GM23248 (cell line): ENCODE measurements around the gene ABCC3. TPM values are rescaled to one million over a fixed set of nuclear protein-coding genes. Genes with fewer than 3 reads are reported as not detected.

ENCODE experiments used
- DNase-seq: peaks from one replicate; pipeline ENCODE4 v3.0.0-alpha.2; 2015
- H2AFZ ChIP-seq: fragments of 200-600 bp; sonication (generic); 2 replicates; pipeline ENCODE4 v1.6.1; 2016; ENCODE audit warnings: antibody characterized with exemption
- H3F3A ChIP-seq: fragments of 200-600 bp; sonication (generic); 2 replicates; pipeline ENCODE4 v1.6.1; 2016; ENCODE audit warnings: mild to moderate bottlenecking, antibody characterized with exemption, mixed run types; ENCODE audit not compliant: insufficient read depth
- H3K27ac ChIP-seq: fragments of 200-600 bp; sonication (generic); 2 replicates; pipeline ENCODE4 v1.5.1; 2016; ENCODE audit warnings: mild to moderate bottlenecking
- H3K27me3 ChIP-seq: fragments of 200-600 bp; sonication (generic); replicated peaks from 2 replicates; pipeline ENCODE4 v1.6.1; 2016; ENCODE audit warnings: mild to moderate bottlenecking; ENCODE audit not compliant: insufficient read depth
- H3K36me3 ChIP-seq: fragments of 200-600 bp; sonication (generic); 2 replicates; pipeline ENCODE4 v1.6.1; 2016; ENCODE audit warnings: low read depth, mild to moderate bottlenecking
- H3K4me1 ChIP-seq: fragments of 200-600 bp; sonication (generic); 2 replicates; pipeline ENCODE4 v1.6.1; 2016; ENCODE audit warnings: mild to moderate bottlenecking; ENCODE audit not compliant: insufficient read depth
- H3K4me2 ChIP-seq: fragments of 200-600 bp; sonication (generic); one replicate; pipeline ENCODE4 v1.6.1; 2016; ENCODE audit warnings: mild to moderate bottlenecking; ENCODE audit not compliant: unreplicated experiment
- H3K4me3 ChIP-seq: fragments of 200-600 bp; sonication (generic); 2 replicates; pipeline ENCODE4 v1.5.1; 2016; ENCODE audit warnings: mild to moderate bottlenecking
- H3K79me2 ChIP-seq: fragments of 200-600 bp; sonication (generic); 2 replicates; pipeline ENCODE4 v1.6.1; 2016; ENCODE audit warnings: mild to moderate bottlenecking; ENCODE audit not compliant: insufficient read depth
- H3K9ac ChIP-seq: fragments of 200-600 bp; sonication (generic); 2 replicates; pipeline ENCODE4 v1.6.1; 2016; ENCODE audit warnings: mild to moderate bottlenecking
- H3K9me2 ChIP-seq: fragments of 200-600 bp; sonication (generic); 2 replicates; pipeline ENCODE4 v1.6.1; 2016; ENCODE audit warnings: mixed run types, mild to moderate bottlenecking, moderate library complexity; ENCODE audit not compliant: insufficient read depth
- H3K9me3 ChIP-seq: fragments of 200-600 bp; sonication (generic); one replicate; pipeline ENCODE4 v1.6.1; 2017; ENCODE audit warnings: low read depth
- H4K20me1 ChIP-seq: fragments of 200-600 bp; sonication (generic); 2 replicates; pipeline ENCODE4 v1.6.0; 2016; ENCODE audit not compliant: insufficient read depth
- EZH2 ChIP-seq: fragments of 200-600 bp; sonication (generic); IDR thresholded peaks from 2 replicates; pipeline ENCODE4 v1.6.1; 2018; ENCODE audit warnings: antibody characterized with exemption, mild to moderate bottlenecking; ENCODE audit not compliant: insufficient read depth, poor library complexity, severe bottlenecking
- EZH2phosphoT487 ChIP-seq: fragments of 200-600 bp; sonication (generic); IDR thresholded peaks from 2 replicates; pipeline ENCODE4 v1.6.1; 2018; ENCODE audit warnings: antibody characterized with exemption, moderate library complexity, mild to moderate bottlenecking, low read depth; ENCODE audit not compliant: insufficient read depth
- WGBS, 2 experiments: methylation state at CpG; one replicate each; pipeline ENCODE4 v1.1.6; 2015 to 2017; ENCODE audit warnings: low lambda C conversion rate in 2 of 2, low coverage in 1 of 2; ENCODE audit errors: missing lambda C conversion rate in 2 of 2; 5-methylcytosine and 5-hydroxymethylcytosine counted together
- in situ Hi-C: fragments of 300-500 bp; cut with MboI; formaldehyde crosslinking; loops from 2 replicates; pipeline ENCODE4 v1.15.0; 2020
- polyA plus RNA-seq: library from polyadenylated mRNA; unstranded; fragments of >200 nt; fragmentation: Nextera tagmentation; extraction: Ambion mirVana; gene quantifications from 2 replicates; pipeline ENCODE4 v1.2.1, GENCODE V29; 2016
- total RNA-seq: library from RNA; depleted of rRNA; stranded (reverse); fragments of >200 nt; shearing (Covaris generic); gene quantifications from 2 replicates; pipeline ENCODE4 v1.2.3, GENCODE V29; 2014

Gene ABCC3
- total and polyA plus RNA-seq, 2 experiments from 2014 or later = 32.0 to 38.5 TPM

GRCh38 chr17:50672071-50672470, 37.4 kb downstream of the ABCC3 start:
- in situ Hi-C loops = no loop called here
- no peak for DNase-seq

DNA sequence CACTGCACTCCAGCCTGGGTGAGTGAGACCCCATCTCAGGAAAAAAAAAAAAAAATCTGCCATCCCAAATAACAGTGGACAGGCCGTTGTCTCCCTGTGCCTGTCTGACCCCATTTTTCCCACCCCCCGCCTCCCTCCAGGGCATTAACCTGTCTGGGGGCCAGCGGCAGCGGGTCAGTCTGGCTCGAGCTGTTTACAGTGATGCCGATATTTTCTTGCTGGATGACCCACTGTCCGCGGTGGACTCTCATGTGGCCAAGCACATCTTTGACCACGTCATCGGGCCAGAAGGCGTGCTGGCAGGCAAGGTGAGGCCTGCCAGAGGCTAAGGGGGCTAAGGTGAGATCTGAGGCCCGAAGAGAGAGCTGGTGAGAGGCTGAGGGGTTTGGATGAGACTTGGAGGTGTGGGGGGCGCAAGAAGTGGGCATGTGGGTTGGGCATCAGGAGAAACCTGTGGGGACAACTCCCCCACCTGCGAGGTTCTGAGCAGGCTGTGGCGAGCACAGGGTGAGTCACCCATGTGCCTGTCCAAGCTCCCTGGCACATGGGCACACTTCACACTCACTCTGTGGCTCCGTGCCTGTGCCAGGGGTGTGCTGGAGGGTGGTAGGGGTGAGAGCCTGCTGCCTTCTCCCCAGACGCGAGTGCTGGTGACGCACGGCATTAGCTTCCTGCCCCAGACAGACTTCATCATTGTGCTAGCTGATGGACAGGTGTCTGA, 38.3 kb downstream of the ABCC3 start:
- Histone ChIP-seq H3K27ac (no peak overlapping the region), H3K79me2 (no peaks in the 10 kb centered on the region), H3K4me1 (peaks cover 22% of the 10 kb centered on the region), H4K20me1 (no peaks in the 10 kb centered on the region), H3K9me3 (no peaks in the 10 kb centered on the region), H3K9me2 (no peaks in the 10 kb centered on the region), H3K36me3 (no peaks in the 10 kb centered on the region), H3K4me3 (no peak overlapping the region), H3F3A (peaks cover 20% of the 10 kb centered on the region), H3K27me3 (no peaks in the 10 kb centered on the region), H3K9ac (no peak overlapping the region), H3K4me2 (no peak overlapping the region), H2AFZ (no peak overlapping the region)
- in situ Hi-C loops = no loop called here
- no peak for TF ChIP-seq EZH2phosphoT487
- TF ChIP-seq EZH2 = no peak
- 94% methylated on average over 20 of the region's 20 CpGs for WGBS, 2 experiments
- no peak for DNase-seq

More at GRCh38 chr17:50672071-50672470, 37.4 kb downstream of the ABCC3 start:
- Histone ChIP-seq H3K9me2 (no peaks in the 10 kb centered on the region), H2AFZ (no peak overlapping the region), H3K4me1 (peaks cover 27% of the 10 kb centered on the region), H3K4me2 (no peak overlapping the region), H3K36me3 (no peaks in the 10 kb centered on the region), H3K9ac (no peak overlapping the region), H4K20me1 (no peaks in the 10 kb centered on the region), H3K79me2 (no peaks in the 10 kb centered on the region), H3K27ac (no peak overlapping the region), H3K9me3 (no peaks in the 10 kb centered on the region), H3F3A (peaks cover 20% of the 10 kb centered on the region), H3K4me3 (no peak overlapping the region), H3K27me3 (no peaks in the 10 kb centered on the region)
- TF ChIP-seq EZH2 (no peak), EZH2phosphoT487 (no peak)
- 96 to 98% methylated on average over 5 of the region's 5 CpGs for WGBS, 2 experiments

DNA sequence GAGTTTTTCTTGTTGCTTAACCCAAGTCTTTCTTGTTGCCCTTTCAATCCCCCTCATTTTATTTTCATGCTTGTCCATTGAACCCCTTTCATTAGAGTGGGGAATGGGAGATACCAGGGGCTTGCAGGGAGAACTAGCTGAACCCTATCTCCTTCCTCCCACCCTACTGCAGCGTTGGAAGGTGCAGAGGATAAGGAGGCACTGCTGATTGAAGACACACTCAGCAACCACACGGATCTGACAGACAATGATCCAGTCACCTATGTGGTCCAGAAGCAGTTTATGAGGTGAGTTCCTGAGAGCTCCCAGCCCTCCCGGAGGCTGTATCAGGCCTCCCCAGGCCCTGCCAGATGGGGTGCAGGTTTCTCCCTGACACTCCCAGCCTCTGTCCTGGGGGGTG, 40.5 kb downstream of the ABCC3 start:
- H3K4me3 ChIP-seq = no peak overlapping the region
- H3K27me3 ChIP-seq = no peaks in the 10 kb centered on the region
- H3K4me1 ChIP-seq = peaks cover 12% of the 10 kb centered on the region
- no peaks in the 10 kb centered on the region for H4K20me1 ChIP-seq
- TF ChIP-seq EZH2 (no peak), EZH2phosphoT487 (no peak)
- in situ Hi-C loops = no loop called here
- WGBS, 2 experiments = 52 to 71% methylated on average over 3 of the region's 3 CpGs
- no peak overlapping the region for H2AFZ ChIP-seq
- no peak for DNase-seq
- no peaks in the 10 kb centered on the region for H3K79me2 ChIP-seq
- no peaks in the 10 kb centered on the region for H3K36me3 ChIP-seq
- no peak overlapping the region for H3K9ac ChIP-seq
- H3K4me2 ChIP-seq = no peak overlapping the region
- H3K27ac ChIP-seq = no peak overlapping the region
- H3F3A ChIP-seq = peaks cover 11% of the 10 kb centered on the region
- no peaks in the 10 kb centered on the region for H3K9me3 ChIP-seq
- no peaks in the 10 kb centered on the region for H3K9me2 ChIP-seq

DNA sequence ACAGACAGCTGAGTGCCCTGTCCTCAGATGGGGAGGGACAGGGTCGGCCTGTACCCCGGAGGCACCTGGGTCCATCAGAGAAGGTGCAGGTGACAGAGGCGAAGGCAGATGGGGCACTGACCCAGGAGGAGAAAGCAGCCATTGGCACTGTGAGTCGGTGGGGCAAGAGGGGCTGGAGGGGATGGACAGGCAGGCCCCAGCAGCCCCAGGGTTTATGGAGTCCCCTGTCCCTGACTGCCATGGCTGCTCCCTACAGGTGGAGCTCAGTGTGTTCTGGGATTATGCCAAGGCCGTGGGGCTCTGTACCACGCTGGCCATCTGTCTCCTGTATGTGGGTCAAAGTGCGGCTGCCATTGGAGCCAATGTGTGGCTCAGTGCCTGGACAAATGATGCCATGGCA, 40.9 kb downstream of the ABCC3 start:
- Histone ChIP-seq H3K27me3 (no peaks in the 10 kb centered on the region), H3K4me1 (peaks cover 8% of the 10 kb centered on the region), H4K20me1 (no peaks in the 10 kb centered on the region), H3K36me3 (no peaks in the 10 kb centered on the region), H3K79me2 (no peaks in the 10 kb centered on the region), H3K9me2 (no peaks in the 10 kb centered on the region), H3K4me2 (no peak overlapping the region), H3K4me3 (no peak overlapping the region), H3K27ac (no peak overlapping the region), H3K9ac (no peak overlapping the region), H3K9me3 (no peaks in the 10 kb centered on the region), H3F3A (peaks cover 7% of the 10 kb centered on the region), H2AFZ (no peak overlapping the region)
- TF ChIP-seq EZH2 = no peak
- no peak for TF ChIP-seq EZH2phosphoT487
- 83 to 87% methylated on average over 7 of the region's 7 CpGs for WGBS, 2 experiments
- in situ Hi-C loops = no loop called here
- DNase-seq = no peak
